Neuronal stem cell (in vitro differentiated cells): ENCODE measurements around the gene WNT4.

Experiments
- DNase-seq: peaks from one replicate; pipeline ENCODE4 v3.0.0-alpha.2; 2013; ENCODE audit warnings: low spot score
- H2AFZ ChIP-seq: one replicate; pipeline ENCODE4 v1.6.1; 2013; ENCODE audit warnings: mild to moderate bottlenecking, low read length, inconsistent platforms
- H2AK5ac ChIP-seq: 2 replicates; pipeline ENCODE4 v1.6.1; 2013; ENCODE audit warnings: low read depth, mild to moderate bottlenecking, inconsistent platforms, low read length, moderate library complexity, mixed read lengths
- H2BK120ac ChIP-seq: 2 replicates; pipeline ENCODE4 v1.6.1; 2013; ENCODE audit warnings: low read depth, mild to moderate bottlenecking, inconsistent platforms, low read length, moderate library complexity, mixed read lengths
- H2BK12ac ChIP-seq: one replicate; pipeline ENCODE4 v1.6.1; 2013; ENCODE audit warnings: low read length, inconsistent platforms
- H2BK15ac ChIP-seq: 2 replicates; pipeline ENCODE4 v1.6.1; 2013; ENCODE audit warnings: mild to moderate bottlenecking, low read length, inconsistent platforms, mixed read lengths
- H2BK5ac ChIP-seq: one replicate; pipeline ENCODE4 v1.6.1; 2013; ENCODE audit warnings: inconsistent platforms, mild to moderate bottlenecking, low read length, moderate library complexity
- H3K14ac ChIP-seq: one replicate; pipeline ENCODE4 v1.6.1; 2013; ENCODE audit warnings: low read length, inconsistent platforms
- H3K18ac ChIP-seq: 2 replicates; pipeline ENCODE4 v1.6.1; 2013; ENCODE audit warnings: low read length, inconsistent platforms
- H3K23ac ChIP-seq: 2 replicates; pipeline ENCODE4 v1.6.1; 2013; ENCODE audit warnings: low read depth, mild to moderate bottlenecking, mixed read lengths, low read length, inconsistent platforms; ENCODE audit not compliant: poor library complexity
- H3K27ac ChIP-seq: replicated peaks from 3 replicates; pipeline ENCODE4 v1.5.1; 2013; ENCODE audit warnings: low read length, inconsistent platforms
- H3K27me3 ChIP-seq, 3 experiments: 2 replicates each; pipeline ENCODE4 v1.6.1; 2013; ENCODE audit warnings: low read length in 3 of 3, mild to moderate bottlenecking in 2 of 3, inconsistent platforms in 1 of 3, low read depth in 1 of 3, mixed read lengths in 1 of 3, moderate library complexity in 1 of 3; ENCODE audit not compliant: control insufficient read depth in 3 of 3, insufficient read depth in 3 of 3
- H3K36me3 ChIP-seq, 2 donors: replicated peaks in 1 of 2; 2 replicates each; pipeline ENCODE4 v1.6.1; 2013; ENCODE audit warnings: low read length in 2 of 2; ENCODE audit not compliant: control insufficient read depth in 2 of 2, insufficient read depth in 2 of 2
- H3K4ac ChIP-seq: 2 replicates; pipeline ENCODE4 v1.6.1; 2013; ENCODE audit warnings: inconsistent platforms, mild to moderate bottlenecking, low read length, moderate library complexity
- H3K4me1 ChIP-seq, 2 donors: 1 replicate in 1 of 2; 2 replicates in 1 of 2; pipeline ENCODE4 v1.6.1; 2013; ENCODE audit warnings: low read length in 2 of 2, low read depth in 1 of 2; ENCODE audit not compliant: control insufficient read depth in 2 of 2, insufficient read depth in 1 of 2
- H3K4me2 ChIP-seq: one replicate; pipeline ENCODE4 v1.6.1; 2013; ENCODE audit warnings: mild to moderate bottlenecking, low read length, inconsistent platforms; ENCODE audit not compliant: insufficient read depth, poor library complexity, severe bottlenecking
- H3K4me3 ChIP-seq, 2 donors: 2 replicates each; pipeline ENCODE4 v1.5.1; 2013; ENCODE audit warnings: low read length in 2 of 2, mild to moderate bottlenecking in 2 of 2, inconsistent platforms in 1 of 2, moderate library complexity in 1 of 2
- H3K79me1 ChIP-seq: one replicate; pipeline ENCODE4 v1.6.1; 2013; ENCODE audit warnings: low read depth, mild to moderate bottlenecking, inconsistent platforms, low read length, moderate library complexity
- H3K9ac ChIP-seq: one replicate; pipeline ENCODE4 v1.6.1; 2013; ENCODE audit warnings: mild to moderate bottlenecking, low read depth, low read length, inconsistent platforms; ENCODE audit not compliant: poor library complexity
- H3K9me3 ChIP-seq, 2 donors: replicated peaks in 1 of 2; 2 replicates each; pipeline versions ENCODE3 to v1.6.1; 2013; ENCODE audit warnings: low read length in 2 of 2, mild to moderate bottlenecking in 2 of 2, inconsistent platforms in 1 of 2, low read depth in 1 of 2, mixed read lengths in 1 of 2, moderate library complexity in 1 of 2; ENCODE audit not compliant: control insufficient read depth in 2 of 2, insufficient read depth in 1 of 2
- H4K8ac ChIP-seq: one replicate; pipeline ENCODE4 v1.6.1; 2013; ENCODE audit warnings: low read depth, mild to moderate bottlenecking, inconsistent platforms, low read length, moderate library complexity
- H4K91ac ChIP-seq: one replicate; pipeline ENCODE4 v1.6.1; 2013; ENCODE audit warnings: low read length, low read depth, mild to moderate bottlenecking, inconsistent platforms; ENCODE audit not compliant: poor library complexity
- WGBS, 2 donors: extraction: QIAGEN DNeasy Blood & Tissue Kit; methylation state at CpG; one replicate each; pipeline ENCODE4 v1.1.7; 2013; ENCODE audit warnings: missing lambda C conversion rate in 2 of 2, mixed read lengths in 1 of 2; ENCODE audit not compliant: insufficient read length in 2 of 2, insufficient replicate concordance in 1 of 2; ENCODE audit errors: extremely low coverage in 2 of 2; 5-methylcytosine and 5-hydroxymethylcytosine counted together

Gene WNT4

DNA sequence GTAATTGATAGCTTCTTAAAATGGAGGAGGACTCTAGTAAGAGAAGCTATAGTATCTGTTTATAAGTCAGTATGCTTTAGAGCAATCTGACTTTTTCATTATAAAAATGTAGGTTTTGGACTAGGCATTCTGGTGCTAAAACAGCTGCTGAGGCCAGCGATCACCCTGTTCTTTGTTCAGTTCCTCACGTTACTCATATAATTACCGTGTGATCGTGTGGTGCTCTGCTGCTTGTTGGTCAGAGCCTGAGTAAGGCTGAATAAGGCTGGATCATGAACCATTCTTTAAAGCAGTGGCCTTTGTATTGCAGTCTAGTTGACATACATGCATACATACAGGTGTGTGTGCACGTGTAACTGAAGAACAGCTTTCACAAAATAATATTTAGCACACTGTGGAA is 65.2 kb downstream of the WNT4 start:
- no peak overlapping the region for H3K9ac ChIP-seq
- H3K27me3 ChIP-seq, result no peaks in the 10 kb centered on the region
- no peak overlapping the region for H3K4me3 ChIP-seq
- no peak overlapping the region for H2BK15ac ChIP-seq
- H3K4me1 ChIP-seq, result peaks cover 3 to 10% of the 10 kb centered on the region in 2 donors
- H3K23ac ChIP-seq, result no peak overlapping the region
- no peaks in the 10 kb centered on the region for H3K79me1 ChIP-seq
- no peak overlapping the region for H3K18ac ChIP-seq
- peaks cover 7 to 72% of the 10 kb centered on the region in 2 donors for H3K36me3 ChIP-seq
- H3K14ac ChIP-seq, result no peak overlapping the region
- H2AK5ac ChIP-seq, result no peak overlapping the region
- H2BK5ac ChIP-seq, result no peak overlapping the region
- no peak for DNase-seq
- H2BK120ac ChIP-seq, result no peak overlapping the region
- no CpG with 5 or more reads among the region's 5 CpGs for WGBS, 2 donors
- no peaks in the 10 kb centered on the region for H3K9me3 ChIP-seq
- H3K4me2 ChIP-seq, result no peak overlapping the region
- H4K8ac ChIP-seq, result no peak overlapping the region
- no peak overlapping the region for H2AFZ ChIP-seq
- H3K27ac ChIP-seq, result no peak overlapping the region
- no peak overlapping the region for H3K4ac ChIP-seq
- no peak overlapping the region for H4K91ac ChIP-seq
- no peak overlapping the region for H2BK12ac ChIP-seq

DNA sequence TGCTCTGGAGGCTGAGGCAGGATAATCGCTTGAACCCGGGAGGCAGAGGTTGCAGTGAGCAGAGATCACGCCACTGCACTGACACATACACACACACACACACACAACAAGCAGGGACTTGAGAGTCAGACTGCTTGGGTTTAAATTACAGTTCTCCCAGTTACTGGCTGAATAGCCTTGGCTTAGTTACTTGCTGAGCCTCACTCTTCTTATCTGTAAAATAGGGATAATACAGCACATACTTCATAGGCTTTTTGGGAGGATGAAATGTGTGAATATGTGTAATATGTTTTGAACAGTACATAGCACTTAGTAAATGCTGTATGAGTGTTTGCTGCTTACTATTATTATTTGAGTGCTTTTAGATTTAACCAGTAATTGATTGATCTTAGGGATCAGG is 66.6 kb downstream of the WNT4 start:
- Histone ChIP-seq H3K18ac (no peak overlapping the region), H3K27me3 (no peaks in the 10 kb centered on the region), H3K36me3 (peaks cover 3 to 64% of the 10 kb centered on the region in 2 donors), H3K4ac (no peak overlapping the region), H2BK5ac (no peak overlapping the region), H2AK5ac (no peak overlapping the region), H3K4me1 (peaks cover 3 to 10% of the 10 kb centered on the region in 2 donors), H3K4me3 (no peak overlapping the region), H3K79me1 (peaks cover 3% of the 10 kb centered on the region), H3K9ac (no peak overlapping the region), H2AFZ (no peak overlapping the region), H2BK15ac (no peak overlapping the region), H4K91ac (no peak overlapping the region), H2BK12ac (no peak overlapping the region), H3K27ac (no peak overlapping the region), H3K4me2 (no peak overlapping the region), H3K23ac (no peak overlapping the region), H3K9me3 (peaks cover 0 to 5% of the 10 kb centered on the region in 2 donors), H4K8ac (no peak overlapping the region), H3K14ac (no peak overlapping the region), H2BK120ac (no peak overlapping the region)
- no peak for DNase-seq
- WGBS, 2 donors, result no CpG with 5 or more reads among the region's 3 CpGs

DNA sequence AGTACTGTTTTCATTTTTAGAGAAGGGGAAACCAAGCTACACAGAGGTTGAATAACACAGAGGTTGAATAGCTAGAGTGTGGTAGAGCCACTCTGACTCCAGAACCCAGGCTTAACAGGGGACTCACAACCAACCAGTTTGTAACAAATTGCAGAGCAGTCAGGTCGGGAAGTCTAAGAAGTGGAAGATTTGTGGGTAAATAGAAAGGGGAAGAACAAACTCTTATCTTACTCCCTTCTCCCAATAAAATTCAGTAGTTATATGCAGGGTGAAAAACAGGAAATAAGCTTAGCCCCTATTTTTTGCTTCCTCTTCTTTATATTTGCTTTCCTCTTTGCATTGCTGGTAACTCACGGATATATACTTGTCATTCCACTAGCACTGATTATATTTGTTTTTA is 67.2 kb downstream of the WNT4 start:
- peaks cover 4 to 60% of the 10 kb centered on the region in 2 donors for H3K36me3 ChIP-seq
- H3K4me2 ChIP-seq, result no peak overlapping the region
- no peak overlapping the region for H3K27ac ChIP-seq

DNA sequence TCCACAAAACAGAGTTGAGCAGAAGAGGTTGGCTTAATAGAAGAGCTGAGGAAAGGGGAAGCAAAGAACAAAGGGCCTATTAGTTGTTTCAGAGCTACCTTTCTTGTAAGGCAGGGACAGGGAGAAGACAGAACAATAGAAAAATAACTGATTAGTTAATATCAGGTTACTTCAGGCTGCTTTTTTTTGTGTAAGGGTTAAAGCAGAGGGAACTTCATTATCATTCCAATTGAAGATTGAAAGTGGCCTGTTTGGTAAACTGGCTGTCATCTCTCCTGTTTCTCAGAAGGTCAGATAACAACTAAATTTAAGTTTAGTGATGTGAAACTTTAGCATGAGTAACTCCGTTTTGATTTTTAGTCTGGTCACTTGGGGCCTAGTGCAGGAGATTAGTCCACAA is 68.1 kb downstream of the WNT4 start:
- Histone ChIP-seq H2BK120ac (no peak overlapping the region), H2BK15ac (no peak overlapping the region), H2AK5ac (no peak overlapping the region), H3K4me1 (peaks cover 3 to 10% of the 10 kb centered on the region in 2 donors), H4K91ac (no peak overlapping the region), H3K27me3 (no peaks in the 10 kb centered on the region), H3K27ac (no peak overlapping the region), H3K79me1 (peaks cover 3% of the 10 kb centered on the region), H3K4me3 (no peak overlapping the region), H3K4me2 (no peak overlapping the region), H3K9ac (no peak overlapping the region), H2BK5ac (no peak overlapping the region), H3K18ac (no peak overlapping the region), H4K8ac (no peak overlapping the region), H3K23ac (no peak overlapping the region), H3K36me3 (peaks cover 4 to 53% of the 10 kb centered on the region in 2 donors), H3K4ac (no peak overlapping the region), H3K14ac (no peak overlapping the region), H2AFZ (no peak overlapping the region), H2BK12ac (no peak overlapping the region), H3K9me3 (peaks cover 0 to 13% of the 10 kb centered on the region in 2 donors)
- no peak for DNase-seq
- WGBS, 2 donors, result no CpG with 5 or more reads among the region's 1 CpG

More for the DNA sequence above, 67.2 kb downstream of the WNT4 start:
- H2AFZ ChIP-seq, result no peak overlapping the region
- no peak overlapping the region for H4K8ac ChIP-seq
- H2BK15ac ChIP-seq, result no peak overlapping the region
- no peak for DNase-seq
- H4K91ac ChIP-seq, result no peak overlapping the region
- H2AK5ac ChIP-seq, result no peak overlapping the region
- H2BK12ac ChIP-seq, result no peak overlapping the region
- H3K9ac ChIP-seq, result no peak overlapping the region
- peaks cover 3 to 10% of the 10 kb centered on the region in 2 donors for H3K4me1 ChIP-seq
- H2BK5ac ChIP-seq, result no peak overlapping the region
- H2BK120ac ChIP-seq, result no peak overlapping the region
- H3K27me3 ChIP-seq, result no peaks in the 10 kb centered on the region
- WGBS, 2 donors, result no CpG with 5 or more reads among the region's 2 CpGs
- H3K18ac ChIP-seq, result no peak overlapping the region
- H3K23ac ChIP-seq, result no peak overlapping the region
- H3K14ac ChIP-seq, result no peak overlapping the region
- no peak overlapping the region for H3K4me3 ChIP-seq
- peaks cover 3% of the 10 kb centered on the region for H3K79me1 ChIP-seq
- H3K9me3 ChIP-seq, result peaks cover 0 to 9% of the 10 kb centered on the region in 2 donors
- H3K4ac ChIP-seq, result no peak overlapping the region
